ENCODE measurements around the gene ABHD15. TPM values are rescaled to one million over a fixed set of nuclear protein-coding genes. Genes with fewer than 3 reads are reported as not detected.

ABHD15 gene
- total and polyA plus RNA-seq, 9 of the 15 experiments (the other 6 are each of a cell fraction or from before 2014, with no cell fraction given), result 0.85 to 4.2 (median 2.1) TPM

DNA sequence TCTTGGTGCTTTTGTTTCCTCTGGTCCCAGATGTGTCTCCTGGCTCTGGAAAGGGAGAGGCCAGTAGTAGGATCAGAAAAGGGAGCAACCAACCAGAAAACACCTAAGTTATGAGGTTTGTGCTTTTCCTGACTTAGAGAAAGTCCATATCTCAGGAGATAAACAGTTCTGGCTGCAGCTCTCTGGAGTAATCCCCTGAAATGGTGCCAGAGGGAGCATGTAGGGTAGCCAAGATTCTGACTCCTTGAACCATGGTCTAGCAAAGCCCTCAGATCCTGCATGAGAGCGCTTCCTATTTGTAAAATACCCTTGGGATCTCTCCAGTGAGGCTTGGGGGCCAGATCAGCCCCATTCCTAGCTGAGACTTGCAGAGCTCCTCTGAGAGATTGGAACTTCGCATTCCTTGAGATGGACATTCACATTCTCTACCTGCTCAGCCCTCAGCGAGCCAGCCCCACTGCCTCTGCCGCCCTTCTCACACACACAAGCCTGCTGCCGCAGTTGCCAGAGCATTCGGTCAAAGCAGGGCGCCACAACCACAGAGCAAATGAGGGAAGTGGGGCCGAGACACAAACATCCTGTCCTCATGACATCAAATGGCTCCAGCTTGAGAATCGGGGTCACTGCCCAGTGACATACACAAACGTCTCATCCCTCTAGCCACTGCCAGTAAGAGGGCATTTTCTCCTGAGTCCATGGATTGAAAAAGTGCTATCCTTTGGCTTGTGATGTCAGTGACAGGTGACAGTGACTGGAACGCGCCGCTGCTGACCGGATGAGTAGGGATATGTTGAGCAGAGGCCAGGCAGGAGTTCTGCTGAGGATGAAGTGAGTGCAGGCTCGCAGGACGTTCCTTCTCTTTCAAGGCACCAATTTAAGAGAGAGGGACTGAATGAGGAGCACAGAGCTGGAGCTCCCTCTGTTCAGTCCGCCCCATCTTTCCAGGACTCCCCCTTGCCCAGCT, 5.0 kb downstream of the ABHD15 start:
- H4K20me1 ChIP-seq (replicated peaks; ENCODE audit: control insufficient read depth, insufficient read depth, low read length), result peaks cover 19% of the 10 kb centered on the region
- H3K9ac ChIP-seq (ENCODE audit: insufficient read depth in 1 of 2, low read depth in 2 of 2, low read length in 2 of 2), result 0 out of 4 replicates have a peak overlapping the region, but pooled peaks of 1 of the 2 experiments have one; percentile 3
- 46% methylated on average over 16 of the region's 17 CpGs for WGBS (ENCODE audit: insufficient coverage, low coverage, missing lambda C conversion rate)
- CTCF ChIA-PET (ENCODE audit: low intra/inter-chr PET ratio), result no interaction called here
- no peaks in the 10 kb centered on the region for H3K79me2 ChIP-seq (ENCODE audit: control insufficient read depth, insufficient read depth, low read length)
- no peak overlapping the region for H3K4me3 ChIP-seq
- in situ Hi-C loops (cut with MboI), result no loop called here
- no peak overlapping the region for H3K4me2 ChIP-seq (ENCODE audit: insufficient read depth, low read length)
- no peak overlapping the region for H3K27ac ChIP-seq (ENCODE audit: extremely low read depth, low read depth, low read length)
- DNase-seq (ENCODE audit: extremely low read depth in 1 of 4, low spot score in 3 of 4) (no peak), FAIRE-seq (no peak), ATAC-seq (no peak)
- H3K9me1 ChIP-seq (ENCODE audit: control insufficient read depth, insufficient read depth, low read length), result no peaks in the 10 kb centered on the region
- H3K36me3 ChIP-seq (ENCODE audit: control insufficient read depth, insufficient read depth, low read length), result no peaks in the 10 kb centered on the region
- no peak overlapping the region for H2AFZ ChIP-seq (ENCODE audit: low read depth, low read length)
- H3K27me3 ChIP-seq (ENCODE audit: control insufficient read depth in 2 of 2, insufficient read depth in 2 of 2, low read length in 2 of 2), result peaks cover 10 to 13% of the 10 kb centered on the region in 2 experiments; a peak in 4 of 5 replicates
- intact Hi-C loops (cut with micrococcal nuclease), result no loop called here
- H3K9me3 ChIP-seq (replicated peaks; ENCODE audit: control insufficient read depth, insufficient read depth, low read depth, low read length), result no peaks in the 10 kb centered on the region
- TF ChIP-seq SLC30A9 (CRISPR knock-in tag; IDR thresholded peaks at IDR 0.05) (no peak), KHSRP (IDR thresholded peaks at IDR 0.05) (no peak), ZNF655 (CRISPR knock-in tag; IDR thresholded peaks at IDR 0.05) (no peak), ELK1 (CRISPR knock-in tag; IDR thresholded peaks at IDR 0.05) (no peak)
- peaks cover 8 to 17% of the 10 kb centered on the region in 2 experiments; a peak in 4 of 5 replicates for H3K4me1 ChIP-seq (replicated peaks in 1 of 2; ENCODE audit: control insufficient read depth in 2 of 2, insufficient read depth in 2 of 2, low read length in 2 of 2)
- POLR2A ChIA-PET, result interaction anchor here (0.6 to 0.9 kb wide), 4 partner anchors 13 to 197 kb away, joined by 3 to 7 read pairs (median 4); no protein-coding TSS in a partner anchor
- no TSS peak for BruUV-seq (replicated peaks)
